Keratinocyte (primary cell): ENCODE results near the gene FHOD3. TPM values are rescaled to one million over a fixed set of nuclear protein-coding genes. Genes with fewer than 3 reads are reported as not detected.

Experiments
- DNase-seq: peaks from one replicate; pipeline ENCODE4 v3.0.0-alpha.2; 2011; ENCODE audit warnings: low read depth, missing footprints, low spot score
- FAIRE-seq: peaks from 2 replicates; lab custom pipeline; 2011; peaks lifted over from hg19 to GRCh38; lab: Jason Lieb, UNC
- H2AFZ ChIP-seq: 2 replicates; pipeline ENCODE4 v1.6.0; 2012; ENCODE audit warnings: low read length, control low read depth, inconsistent platforms; ENCODE audit not compliant: control insufficient read depth
- H3K27ac ChIP-seq: 2 replicates; pipeline ENCODE4 v1.5.1; 2011; ENCODE audit warnings: low read length; ENCODE audit not compliant: control insufficient read depth, insufficient read depth
- H3K27me3 ChIP-seq: 3 replicates; pipeline ENCODE4 v1.6.0; 2011; ENCODE audit warnings: low read length; ENCODE audit not compliant: control insufficient read depth, insufficient read depth; ENCODE audit errors: extremely low read depth
- H3K36me3 ChIP-seq, 2 experiments: 2 replicates in 1 of 2; 3 replicates in 1 of 2; pipeline ENCODE4 v1.5.1; 2011; ENCODE audit warnings: low read length in 2 of 2, mild to moderate bottlenecking in 1 of 2; ENCODE audit not compliant: control insufficient read depth in 2 of 2, insufficient read depth in 2 of 2; ENCODE audit errors: extremely low read depth in 1 of 2
- H3K4me1 ChIP-seq: 3 replicates; pipeline ENCODE4 v1.5.1; 2011; ENCODE audit warnings: low read length; ENCODE audit not compliant: control insufficient read depth, insufficient read depth; ENCODE audit errors: extremely low read depth
- H3K4me2 ChIP-seq: 3 replicates; pipeline ENCODE4 v1.6.0; 2011; ENCODE audit warnings: low read depth, low read length; ENCODE audit not compliant: control insufficient read depth, insufficient read depth; ENCODE audit errors: extremely low read depth
- H3K4me3 ChIP-seq, 3 experiments: fragments of 200-600 bp in 1 of 3; sonication (generic) in 1 of 3; 2 replicates in 2 of 3; 3 replicates in 1 of 3; pipeline ENCODE4 v1.5.1; 2011 to 2016; ENCODE audit warnings: low read length in 3 of 3, mild to moderate bottlenecking in 3 of 3, control low read depth in 2 of 3, inconsistent platforms in 1 of 3, low read depth in 1 of 3, mixed read lengths in 1 of 3, mixed run types in 1 of 3, moderate library complexity in 1 of 3; ENCODE audit not compliant: control insufficient read depth in 2 of 3, insufficient read depth in 2 of 3; ENCODE audit errors: extremely low read depth in 1 of 3
- H3K79me2 ChIP-seq: 2 replicates; pipeline ENCODE4 v1.6.0; 2012; ENCODE audit warnings: low read length; ENCODE audit not compliant: control insufficient read depth, insufficient read depth
- H3K9ac ChIP-seq: 3 replicates; pipeline ENCODE4 v1.6.0; 2011; ENCODE audit warnings: low read length; ENCODE audit not compliant: control insufficient read depth, insufficient read depth; ENCODE audit errors: extremely low read depth
- H3K9me1 ChIP-seq: 3 replicates; pipeline ENCODE4 v1.6.0; 2011; ENCODE audit warnings: low read length; ENCODE audit not compliant: control insufficient read depth, insufficient read depth; ENCODE audit errors: extremely low read depth
- H3K9me3 ChIP-seq: 2 replicates; pipeline ENCODE4 v1.5.1; 2012; ENCODE audit warnings: low read depth, low read length; ENCODE audit not compliant: control insufficient read depth
- H4K20me1 ChIP-seq: 3 replicates; pipeline ENCODE4 v1.6.0; 2011; ENCODE audit warnings: low read length; ENCODE audit not compliant: control insufficient read depth, insufficient read depth; ENCODE audit errors: extremely low read depth
- CTCF ChIP-seq, 3 experiments: IDR thresholded peaks in 1 of 3; conservative IDR thresholded peaks in 1 of 3; optimal IDR thresholded peaks in 1 of 3; 2 replicates in 2 of 3; 3 replicates in 1 of 3; pipeline versions ENCODE3 to v1.5.1; 2011; ENCODE audit warnings: low read length in 3 of 3, mild to moderate bottlenecking in 3 of 3, moderate library complexity in 2 of 3, control low read depth in 1 of 3, inconsistent platforms in 1 of 3; ENCODE audit not compliant: insufficient read depth in 2 of 3; ENCODE audit errors: extremely low read depth in 1 of 3
- EZH2 ChIP-seq: IDR thresholded peaks from one replicate; pipeline ENCODE4 v1.6.1; 2012; ENCODE audit warnings: inconsistent platforms, mild to moderate bottlenecking, low read length, moderate library complexity
- dilution Hi-C: fragments of 300-500 bp; cut with MboI; formaldehyde crosslinking; loops from one replicate; pipeline ENCODE4 v1.7.0; 2020; ENCODE audit warnings: low sequenced_read_pairs; ENCODE audit not compliant: extremely low pct_ligation_motif_present
- polyA plus RNA-seq, 5 experiments: library from polyadenylated mRNA; depleted of rRNA in 3 of 5; stranded (reverse) in 3 of 5; stranded (forward) in 1 of 5; unstranded in 1 of 5; fragments of >200 nt; gene quantifications; 1 replicate in 1 of 5; 2 replicates in 3 of 5; 3 replicates in 1 of 5; pipeline versions ENCODE4 v1.2.1 to v1.2.3, GENCODE V29; 2011 to 2012; ENCODE audit warnings: missing spikeins in 2 of 5, low read depth in 1 of 5, low replicate concordance in 1 of 5

FHOD3 gene
- polyA plus RNA-seq, 1 donor (not counting 4 experiments of a cell fraction or from before 2014, with no cell fraction given), result 7.7 TPM

DNA sequence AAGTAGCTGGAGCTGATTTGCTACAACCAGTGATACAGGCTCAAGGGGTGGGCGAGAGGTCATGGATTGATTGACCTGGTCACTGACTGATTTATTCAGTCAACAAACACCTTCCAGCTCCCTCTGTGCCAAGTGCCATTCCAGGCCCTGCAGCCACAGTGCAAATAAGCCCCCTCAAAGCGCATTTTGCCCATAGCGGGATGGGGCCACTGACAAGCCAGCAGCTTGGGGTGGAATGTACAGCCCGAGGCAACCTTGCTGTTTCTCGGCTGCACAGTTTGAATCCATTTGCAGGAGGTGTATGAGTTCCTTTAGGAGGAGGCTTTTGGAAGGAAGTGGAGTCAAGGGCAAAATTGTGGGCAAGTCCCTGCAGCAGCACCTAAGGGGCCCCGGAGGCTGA, 296.1 kb downstream of the FHOD3 start:
- Histone ChIP-seq H3K9me1 (no peaks in the 10 kb centered on the region), H3K27ac (no peak overlapping the region), H2AFZ (no peak overlapping the region), H3K4me2 (no peak overlapping the region), H3K27me3 (no peaks in the 10 kb centered on the region), H3K36me3 (no peaks in the 10 kb centered on the region), H3K4me3 (no peak overlapping the region), H3K9ac (no peak overlapping the region), H3K9me3 (no peaks in the 10 kb centered on the region), H4K20me1 (no peaks in the 10 kb centered on the region), H3K4me1 (peaks cover 52% of the 10 kb centered on the region), H3K79me2 (no peaks in the 10 kb centered on the region)
- no peak for DNase-seq
- dilution Hi-C loops, result no loop called here
- no peak for TF ChIP-seq CTCF (optimal IDR thresholded peaks at IDR 0.05 in 1 of 3, IDR thresholded peaks at IDR 0.05 in 1 of 3, conservative IDR thresholded peaks at IDR 0.05 in 1 of 3; ENCODE audit: extremely low read depth in 1 of 3, insufficient read depth in 2 of 3, low read length in 3 of 3)
- no peak for TF ChIP-seq EZH2
- FAIRE-seq, result no peak

DNA sequence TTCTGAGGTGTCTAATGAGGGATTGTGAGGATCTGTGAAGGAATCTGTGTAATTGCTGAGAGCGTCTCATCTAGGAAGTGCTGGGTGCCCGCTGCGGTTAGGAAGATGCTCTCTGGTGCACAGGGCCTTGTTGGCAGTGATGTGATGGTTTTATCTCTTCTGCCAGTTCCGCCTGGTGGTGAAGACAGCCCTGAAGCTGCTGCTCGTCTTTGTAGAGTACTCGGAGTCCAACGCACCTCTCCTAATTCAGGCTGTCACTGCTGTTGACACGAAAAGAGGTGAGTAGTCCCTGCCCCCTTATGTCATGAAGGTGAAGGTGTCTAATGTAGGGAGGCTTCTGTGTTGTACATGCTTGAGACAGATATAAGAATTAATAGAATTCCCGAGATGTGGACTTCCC, 297.1 kb downstream of the FHOD3 start:
- no peak overlapping the region for H3K4me2 ChIP-seq
- no peaks in the 10 kb centered on the region for H4K20me1 ChIP-seq
- dilution Hi-C loops, result no loop called here
- H3K4me1 ChIP-seq, result peaks cover 42% of the 10 kb centered on the region
- no peaks in the 10 kb centered on the region for H3K9me1 ChIP-seq
- no peaks in the 10 kb centered on the region for H3K27me3 ChIP-seq
- peaks cover 0 to 2% of the 10 kb centered on the region in 2 experiments for H3K36me3 ChIP-seq
- no peak for TF ChIP-seq CTCF (optimal IDR thresholded peaks at IDR 0.05 in 1 of 3, IDR thresholded peaks at IDR 0.05 in 1 of 3, conservative IDR thresholded peaks at IDR 0.05 in 1 of 3; ENCODE audit: extremely low read depth in 1 of 3, insufficient read depth in 2 of 3, low read length in 3 of 3)
- TF ChIP-seq EZH2, result no peak
- H3K9me3 ChIP-seq, result no peaks in the 10 kb centered on the region
- no peak for DNase-seq
- H3K9ac ChIP-seq, result no peak overlapping the region
- no peaks in the 10 kb centered on the region for H3K79me2 ChIP-seq
- no peak overlapping the region for H2AFZ ChIP-seq
- H3K4me3 ChIP-seq, result no peak overlapping the region
- H3K27ac ChIP-seq, result no peak overlapping the region
- FAIRE-seq, result no peak
